Stimulated activated CD8-positive, alpha-beta memory T cell treated with anti-CD3 and anti-CD28 coated beads, Interleukin-15, amount 100 ng/mL, for 24 hours (primary cell): ENCODE data around the gene ATP6V0D1.
A peak's percentile ranks its signal among the peaks of the same experiment; 100 is the strongest.
"Not testable (repeated sequence)": the region's sequence is repeated elsewhere in the genome, so short reads cannot be mapped to it uniquely, and the experiment has no call there.

ENCODE experiments used
- DNase-seq: peaks from one replicate; pipeline ENCODE4 v3.0.0-alpha.2; 2020; ENCODE audit warnings: low read depth

ATP6V0D1 gene

DNA sequence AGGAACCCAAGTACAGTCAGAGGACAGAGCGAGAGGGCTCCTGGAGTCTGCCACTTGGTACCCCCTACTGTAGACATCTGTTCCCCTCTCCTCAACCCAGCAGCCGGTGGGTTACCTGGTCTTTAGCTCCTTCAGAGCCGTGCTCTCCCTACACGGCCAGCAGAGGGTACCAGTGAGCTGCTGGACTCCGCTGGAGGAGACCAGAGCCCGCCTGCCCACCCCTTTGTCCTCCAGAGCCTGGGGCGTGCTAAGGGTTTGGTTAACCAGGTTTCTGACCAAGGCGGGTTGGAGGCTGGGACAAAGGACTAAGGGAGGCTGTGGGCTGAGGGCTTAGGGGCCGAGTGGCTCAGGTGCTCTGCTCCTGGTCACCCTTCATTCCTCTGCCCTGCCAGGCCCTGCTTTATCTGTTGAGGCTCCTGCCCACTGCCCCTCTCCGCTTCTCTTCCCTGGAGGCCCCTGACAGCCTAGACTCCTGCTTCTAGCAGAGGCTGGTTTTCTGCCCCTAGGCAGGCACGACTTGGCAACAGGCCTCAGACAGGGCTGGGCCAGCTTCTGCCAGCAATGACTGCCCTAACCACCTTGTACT, 52.7 kb downstream of the ATP6V0D1 start:
- DNase-seq = no peak

DNA sequence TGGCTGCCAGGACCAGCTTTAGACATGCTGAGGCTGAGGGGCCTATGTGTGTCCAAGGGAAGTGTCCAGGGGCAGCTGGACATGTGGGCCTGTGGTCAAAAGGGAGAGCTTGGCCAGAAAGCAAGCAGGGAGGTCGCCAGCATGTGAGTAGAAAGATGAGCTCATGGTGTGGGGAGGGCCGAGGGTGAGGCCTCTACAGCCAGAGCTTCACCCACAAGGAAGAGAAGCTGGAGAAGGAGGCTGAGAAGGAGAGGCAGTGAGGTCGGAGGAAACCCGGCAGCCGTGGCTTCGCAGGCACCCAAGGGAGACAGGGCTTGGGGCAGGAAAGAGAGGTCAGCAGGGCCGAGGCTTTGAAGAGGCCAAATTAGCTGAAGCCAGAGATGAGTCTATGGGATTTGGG, 54.0 kb downstream of the ATP6V0D1 start:
- no peak for DNase-seq

DNA sequence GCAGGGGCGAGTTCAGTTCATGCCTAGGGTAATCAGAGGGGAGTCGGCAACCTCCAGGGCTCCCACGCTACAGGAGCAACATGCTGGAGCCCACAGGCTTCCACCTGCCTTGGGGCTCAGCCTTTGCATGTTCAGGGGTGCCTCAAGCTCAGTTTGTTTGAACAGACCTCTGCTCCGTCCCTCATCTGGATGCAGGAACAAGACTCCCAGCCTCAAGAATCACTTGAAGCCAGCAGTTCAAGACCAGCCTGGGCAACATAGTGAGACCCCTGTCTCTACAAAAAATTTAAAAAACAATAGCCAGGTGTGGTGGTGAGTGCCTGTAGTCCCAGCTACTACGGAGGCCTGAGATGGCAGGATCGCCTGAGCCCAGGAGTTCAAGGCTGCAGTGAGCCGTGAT, 54.9 kb downstream of the ATP6V0D1 start:
- no peak for DNase-seq

DNA sequence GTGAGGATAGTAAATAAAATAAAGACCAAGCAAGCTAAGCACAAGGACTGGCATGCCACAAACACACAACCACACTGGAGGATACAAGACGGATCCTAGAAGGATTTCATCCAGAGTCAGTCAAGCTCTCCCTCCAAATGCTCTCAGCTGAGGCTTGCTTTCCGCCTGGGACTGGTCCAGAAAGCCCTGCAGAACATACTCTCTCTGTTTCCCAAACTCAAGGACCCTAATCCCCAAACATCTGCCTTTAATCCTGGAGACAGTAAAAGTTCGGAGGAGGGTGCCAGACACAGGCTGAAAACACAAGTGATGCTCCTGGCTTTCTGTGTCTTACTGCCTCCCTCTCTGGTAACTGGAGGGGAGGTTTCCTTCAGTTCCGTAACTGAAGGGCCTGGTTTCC, 55.4 kb downstream of the ATP6V0D1 start:
- DNase-seq = no peak

DNA sequence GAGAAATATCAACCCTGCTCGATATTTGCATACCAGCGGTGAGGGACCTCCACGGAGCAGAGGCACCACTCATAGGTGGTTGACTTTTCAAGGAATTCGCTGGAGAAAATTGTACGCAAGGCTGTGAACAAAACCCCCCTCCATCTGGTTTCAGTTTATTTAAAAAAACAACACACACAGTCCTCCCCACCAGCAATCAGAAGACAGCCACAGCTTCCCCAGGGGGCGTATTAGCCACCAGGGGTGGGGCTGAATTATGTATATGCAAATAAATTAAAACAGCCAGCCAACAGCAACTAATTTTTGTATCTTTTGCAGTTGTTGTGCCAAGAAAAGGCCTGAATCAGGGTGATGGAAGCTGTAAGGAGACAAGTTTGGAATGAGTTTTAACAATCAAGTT, 55.9 kb downstream of the ATP6V0D1 start:
- no peak for DNase-seq

DNA sequence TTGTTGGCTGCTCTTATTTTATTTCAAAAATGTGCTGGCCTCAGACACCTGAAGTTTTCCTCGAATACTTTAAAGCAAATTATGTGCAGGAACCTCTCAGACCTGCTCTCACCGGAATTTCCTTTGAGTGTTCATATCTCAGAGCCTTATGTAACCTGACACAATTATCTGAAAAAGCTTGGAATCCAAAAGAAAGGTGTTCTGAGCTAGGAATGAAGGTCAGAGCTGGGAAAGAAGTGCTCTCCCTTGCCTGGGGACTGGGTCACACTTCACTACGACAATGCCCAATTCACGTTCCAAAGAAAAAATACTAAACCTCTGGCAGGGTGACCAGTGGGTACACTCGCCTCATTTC, 56.7 kb downstream of the ATP6V0D1 start:
- no peak for DNase-seq

DNA sequence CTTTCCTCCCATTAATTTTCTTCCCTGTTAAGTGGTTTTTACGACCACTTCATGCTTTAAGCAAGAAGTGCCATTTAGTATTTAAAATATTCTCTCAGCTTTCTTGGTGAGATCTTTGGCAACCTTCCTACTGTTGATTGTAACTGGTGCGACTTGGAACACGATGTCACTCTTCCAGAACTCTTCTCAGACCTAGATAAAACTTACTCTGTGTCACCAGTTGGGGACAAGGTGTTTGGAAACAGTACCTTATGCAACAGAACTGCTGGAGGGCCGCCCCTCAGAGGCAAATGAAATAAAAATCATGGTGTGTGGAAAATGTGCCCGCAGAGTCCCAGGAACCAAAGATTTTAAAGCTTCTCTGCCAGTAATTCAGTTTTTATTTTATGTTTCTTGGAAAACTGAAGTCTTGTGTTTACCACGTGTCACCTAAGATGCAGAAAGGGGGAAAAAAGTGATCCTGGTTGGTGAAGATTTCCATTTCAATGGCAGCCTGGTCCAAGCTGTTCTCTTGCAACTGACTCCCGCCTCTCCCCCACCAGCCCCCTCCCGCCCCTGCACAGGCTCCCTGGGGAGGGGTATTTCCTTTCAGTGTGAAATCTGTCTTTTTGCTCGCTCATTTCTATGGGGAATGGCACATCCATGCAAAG, 57.2 kb downstream of the ATP6V0D1 start:
- DNase-seq = no peak

DNA sequence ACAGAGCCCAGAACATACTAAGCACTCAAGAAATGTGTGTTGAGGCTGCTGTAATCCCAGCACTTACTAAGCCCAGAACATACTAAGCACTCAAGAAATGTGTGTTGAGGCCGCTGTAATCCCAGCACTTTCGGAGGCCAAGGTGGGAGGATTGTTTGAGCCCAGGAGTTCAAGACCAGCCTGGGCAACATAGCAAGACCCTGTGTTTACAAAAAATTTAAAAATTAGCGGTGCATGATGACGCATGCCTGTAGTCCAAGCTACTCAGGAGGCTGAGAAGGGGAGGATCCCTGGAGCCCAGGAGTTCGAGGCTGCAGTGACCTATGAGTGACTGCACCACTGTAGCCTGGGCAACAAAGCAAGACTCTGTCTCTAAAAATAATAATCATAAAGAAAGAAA, 57.9 kb downstream of the ATP6V0D1 start:
- no peak for DNase-seq

DNA sequence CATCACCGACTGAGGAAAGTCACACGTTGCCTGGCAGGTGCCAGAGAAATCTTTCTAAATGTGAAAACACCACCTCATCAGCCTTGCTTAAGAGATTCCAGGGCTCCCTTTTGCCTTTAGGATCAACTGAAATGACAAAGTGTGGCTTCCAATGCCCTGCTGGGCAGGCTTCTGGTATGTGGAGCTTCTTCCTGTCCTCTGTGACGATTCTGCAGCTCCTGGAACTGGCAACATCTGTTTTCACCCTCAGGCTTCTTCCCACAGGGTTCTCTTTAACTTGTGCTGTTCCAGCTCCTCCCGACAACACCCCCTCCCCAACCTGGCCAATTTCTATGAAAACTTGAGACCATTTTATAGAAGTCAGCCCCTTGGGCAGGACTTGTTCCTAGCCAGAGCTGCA, 59.9 kb downstream of the ATP6V0D1 start:
- DNase-seq = no peak

DNA sequence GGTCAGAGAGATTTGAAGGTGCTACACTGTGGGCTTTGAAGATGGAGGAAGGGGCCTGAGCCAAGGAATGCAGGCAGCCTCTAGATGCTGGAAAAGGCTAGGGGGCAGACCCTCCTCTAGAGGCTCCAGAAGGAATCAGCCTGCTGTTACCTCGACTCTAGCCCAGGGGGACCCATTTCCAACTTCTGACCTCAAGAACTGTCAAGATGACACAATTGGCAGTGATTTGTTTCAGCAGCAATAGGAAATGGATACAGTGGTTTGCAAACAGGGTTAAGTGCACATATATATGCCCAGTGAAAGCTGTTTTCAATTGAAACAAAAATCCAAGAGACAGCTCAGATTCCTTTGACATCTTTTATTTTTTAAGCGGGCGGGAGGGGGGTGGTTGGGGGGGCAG, 61.0 kb downstream of the ATP6V0D1 start:
- no peak for DNase-seq

DNA sequence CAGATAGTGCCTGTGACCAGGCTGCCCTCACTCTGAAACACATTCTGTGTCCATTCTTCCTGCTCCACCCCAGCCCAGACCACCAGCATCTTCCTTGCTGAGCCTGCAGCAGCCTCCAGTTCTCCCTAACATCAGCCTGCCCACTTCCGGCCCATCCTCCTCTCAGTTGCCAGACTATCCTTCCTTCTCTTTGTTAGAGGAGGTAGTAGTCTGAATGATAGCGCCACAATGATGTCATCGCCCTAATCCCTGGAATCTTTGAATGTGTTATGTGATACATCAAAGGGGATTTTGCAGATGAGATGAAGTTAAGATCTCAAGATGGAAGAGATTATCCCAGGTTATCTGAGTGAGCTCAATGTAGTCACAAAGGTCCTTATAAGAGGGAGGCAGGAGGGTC, 61.5 kb downstream of the ATP6V0D1 start:
- DNase-seq = no peak

DNA sequence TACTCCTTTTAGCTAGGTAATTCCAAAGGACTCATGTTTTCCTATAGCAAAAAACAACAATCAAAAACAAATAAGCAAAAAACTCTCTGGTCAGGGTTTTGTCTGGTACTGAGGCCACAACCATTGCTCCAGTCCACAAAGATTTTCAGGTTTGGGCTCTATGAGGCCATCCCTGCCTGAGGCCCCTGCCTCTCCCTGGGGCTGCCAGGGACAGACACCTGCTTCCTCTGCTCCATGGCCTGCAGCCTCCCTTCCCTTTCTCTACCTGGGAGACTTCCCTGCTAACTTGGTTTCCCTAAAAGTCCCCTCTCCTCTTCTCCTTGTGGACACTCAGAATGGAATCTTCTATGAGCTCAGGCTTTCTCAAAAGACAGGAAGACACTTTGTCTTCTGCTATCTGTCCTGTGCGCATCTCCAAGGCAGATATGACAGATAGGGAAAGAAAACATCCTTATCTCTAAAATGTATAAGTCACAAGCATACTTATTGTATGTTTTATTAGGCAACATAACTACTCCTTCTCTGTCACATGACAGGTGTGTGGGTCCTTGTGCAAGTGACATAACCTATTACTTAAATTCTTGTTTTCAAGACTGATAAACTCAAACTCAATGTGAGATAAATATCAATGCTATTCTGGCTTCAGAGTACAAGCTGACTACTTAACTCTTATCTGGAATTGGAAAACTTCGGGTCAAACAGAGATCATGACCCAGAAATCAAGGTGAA, 63.5 kb downstream of the ATP6V0D1 start:
- DNase-seq = no peak

DNA sequence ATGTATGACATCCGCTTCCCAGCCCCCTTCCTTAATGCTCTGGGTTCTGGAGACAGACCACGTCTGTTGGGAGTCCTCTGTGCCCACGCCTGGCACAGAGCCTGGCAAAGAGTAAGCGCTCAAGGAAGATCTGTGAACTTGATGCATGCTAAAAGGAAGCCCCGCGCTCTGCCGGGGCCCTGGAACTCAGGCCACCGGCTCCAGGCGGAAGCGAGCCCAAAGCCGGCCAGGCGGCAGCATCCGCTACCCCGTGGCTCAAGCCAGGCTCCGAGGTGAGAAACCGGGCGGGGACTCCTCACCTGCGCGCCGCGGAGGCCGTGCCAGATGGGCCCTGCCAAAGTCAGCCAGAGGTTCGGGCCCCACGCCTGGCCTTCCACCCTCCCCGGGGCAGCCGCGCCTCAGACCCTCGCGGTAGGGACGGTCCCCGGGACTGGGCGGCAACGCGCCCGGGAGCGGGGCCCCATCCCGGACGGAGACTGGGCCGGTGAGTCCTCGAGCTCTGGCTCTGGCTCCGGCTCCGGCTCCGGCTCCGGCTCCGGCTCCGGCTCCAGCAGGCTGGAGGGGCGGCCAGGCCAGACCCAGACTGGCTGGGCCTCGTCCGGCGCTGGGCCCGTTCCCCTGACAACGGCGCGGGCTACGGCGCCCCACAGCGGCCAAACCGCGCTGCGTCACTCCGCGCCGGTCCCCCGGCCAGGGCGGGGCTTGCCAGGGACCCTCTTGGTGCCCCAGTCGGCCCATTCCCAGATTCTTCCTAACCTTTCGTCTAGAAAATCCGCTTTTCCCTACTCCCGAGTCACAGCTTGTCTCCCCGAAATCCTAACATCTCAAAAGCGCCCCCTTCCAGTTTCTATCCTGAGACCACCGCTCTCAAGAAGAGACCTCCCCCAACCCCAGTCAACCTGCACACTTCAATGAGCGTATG, 64.8 kb downstream of the ATP6V0D1 start, which contains the start of gene ZDHHC1:
Gene ZDHHC1 (minus strand): TSS at position 606 of the 922 bp plus-strand sequence. CDS start 8,702 bp downstream, outside the sequence.
- DNase-seq = peak; percentile 32

DNA sequence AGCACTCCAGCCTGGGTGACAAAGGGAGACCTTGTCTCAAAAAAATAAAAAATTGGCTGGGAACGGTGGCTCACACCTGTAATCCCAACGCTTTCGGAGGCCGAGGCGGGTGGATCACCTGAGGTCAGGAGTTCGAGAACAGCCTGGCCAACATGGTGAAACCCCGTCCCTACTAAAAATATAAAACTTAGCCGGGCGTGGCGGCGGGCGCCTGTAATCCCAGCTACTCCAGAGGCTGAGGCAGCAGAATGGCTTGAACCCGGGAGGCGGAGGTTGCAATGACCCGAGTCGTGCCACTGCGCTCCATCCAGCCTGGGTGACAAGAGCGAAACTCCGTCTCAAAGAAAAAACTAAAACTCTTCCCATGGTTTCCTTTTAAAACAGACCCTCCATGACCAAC, 65.5 kb downstream of the ATP6V0D1 start:
- not testable (repeated sequence) for DNase-seq

DNA sequence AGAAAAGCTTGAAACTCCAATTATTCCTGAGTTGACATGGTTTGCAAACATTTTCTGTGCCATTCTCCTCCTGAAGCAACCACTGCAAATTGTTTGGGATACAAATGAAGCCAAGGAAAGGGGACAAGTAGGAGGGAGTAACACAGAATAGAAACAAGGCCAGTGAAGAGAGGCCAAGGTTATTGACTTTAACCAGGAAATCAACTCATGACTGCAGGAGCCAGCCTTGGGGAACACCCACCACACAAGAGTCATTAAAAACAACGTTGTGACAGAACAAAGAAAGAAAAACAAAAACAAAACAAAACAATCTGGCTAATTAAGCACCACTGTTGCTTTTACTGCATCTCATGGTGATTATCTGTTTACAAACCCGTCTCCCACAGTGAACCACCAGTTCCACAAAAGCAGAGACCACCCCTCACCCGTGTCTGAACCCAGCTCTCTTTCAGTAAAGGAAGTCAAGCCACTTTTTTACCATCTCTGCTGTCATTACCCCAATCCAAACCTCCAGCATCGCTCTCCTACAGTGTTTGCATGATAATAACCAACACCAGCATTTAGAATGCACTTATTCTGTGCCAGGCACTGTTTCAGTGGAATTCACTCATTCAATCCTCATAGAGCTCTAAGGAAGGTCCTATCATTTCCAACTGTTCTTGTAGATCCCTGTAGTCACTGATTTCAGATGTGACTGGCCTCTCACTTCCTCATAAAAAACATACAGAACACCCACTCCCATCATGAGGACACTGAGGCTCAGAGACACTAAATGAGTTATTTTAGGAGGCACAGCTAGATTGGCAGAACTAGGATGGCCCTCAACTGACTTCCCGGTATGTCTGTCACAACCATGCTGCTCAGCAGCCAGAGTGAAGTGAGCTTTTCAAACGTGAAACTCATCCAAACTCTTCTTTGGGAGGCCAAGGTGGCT, 66.7 kb downstream of the ATP6V0D1 start:
- no peak for DNase-seq

DNA sequence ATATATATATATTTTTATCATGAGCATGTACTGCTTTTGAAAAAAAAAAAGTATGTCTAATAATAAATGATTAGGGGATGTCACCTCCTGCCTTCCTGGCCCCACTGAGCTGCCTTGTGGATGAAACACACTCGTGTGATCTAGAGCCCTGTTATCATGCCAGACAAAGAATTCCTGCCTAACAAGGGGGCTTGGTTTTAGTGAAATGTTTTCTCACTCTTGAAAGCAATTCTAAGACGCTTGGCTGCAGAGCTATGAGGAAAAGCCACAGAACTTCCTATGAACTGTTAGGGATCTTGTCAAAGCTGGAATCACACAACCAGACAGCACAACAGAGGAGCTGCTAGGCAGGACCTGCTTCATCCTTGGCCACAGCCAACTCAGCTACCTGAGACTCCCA, 68.7 kb downstream of the ATP6V0D1 start:
- DNase-seq = no peak

DNA sequence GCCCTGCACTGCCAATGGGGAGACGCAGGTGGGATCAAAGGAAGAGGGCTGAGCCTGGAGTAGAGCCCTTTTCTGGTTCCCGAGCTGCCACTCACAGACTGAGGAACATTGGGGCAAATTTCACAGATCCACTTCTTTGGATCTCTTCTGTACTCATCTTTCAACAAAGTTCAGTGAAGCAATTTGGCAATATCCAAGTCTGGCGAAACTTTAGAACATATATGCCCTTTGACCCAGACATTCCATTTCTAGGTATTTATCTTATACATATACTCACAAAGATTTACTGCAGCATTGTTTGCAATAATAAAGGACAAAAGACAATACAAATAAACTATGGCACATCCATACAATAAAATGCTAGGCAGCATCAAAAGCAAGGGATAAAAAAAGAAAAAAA, 69.6 kb downstream of the ATP6V0D1 start:
- DNase-seq = no peak

DNA sequence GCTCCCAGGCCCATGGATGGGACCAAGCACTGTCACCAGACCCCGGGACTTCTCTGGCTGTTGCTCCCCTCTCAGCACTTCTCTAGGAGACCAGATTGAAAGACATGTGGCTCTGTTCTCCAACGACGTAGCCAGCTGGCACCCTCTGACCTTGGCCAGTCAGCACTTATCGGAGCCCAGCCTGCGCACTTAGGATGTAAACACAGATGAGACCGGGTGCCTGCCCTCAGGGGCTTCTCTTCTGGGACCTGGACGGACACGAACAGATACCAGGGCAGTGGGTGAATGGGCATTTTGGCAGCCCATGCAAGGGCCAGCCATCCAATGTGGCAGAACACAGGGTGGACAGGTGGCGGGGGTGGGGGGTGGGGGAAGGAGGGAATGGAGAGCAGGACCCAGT, 71.3 kb downstream of the ATP6V0D1 start:
- DNase-seq = no peak

DNA sequence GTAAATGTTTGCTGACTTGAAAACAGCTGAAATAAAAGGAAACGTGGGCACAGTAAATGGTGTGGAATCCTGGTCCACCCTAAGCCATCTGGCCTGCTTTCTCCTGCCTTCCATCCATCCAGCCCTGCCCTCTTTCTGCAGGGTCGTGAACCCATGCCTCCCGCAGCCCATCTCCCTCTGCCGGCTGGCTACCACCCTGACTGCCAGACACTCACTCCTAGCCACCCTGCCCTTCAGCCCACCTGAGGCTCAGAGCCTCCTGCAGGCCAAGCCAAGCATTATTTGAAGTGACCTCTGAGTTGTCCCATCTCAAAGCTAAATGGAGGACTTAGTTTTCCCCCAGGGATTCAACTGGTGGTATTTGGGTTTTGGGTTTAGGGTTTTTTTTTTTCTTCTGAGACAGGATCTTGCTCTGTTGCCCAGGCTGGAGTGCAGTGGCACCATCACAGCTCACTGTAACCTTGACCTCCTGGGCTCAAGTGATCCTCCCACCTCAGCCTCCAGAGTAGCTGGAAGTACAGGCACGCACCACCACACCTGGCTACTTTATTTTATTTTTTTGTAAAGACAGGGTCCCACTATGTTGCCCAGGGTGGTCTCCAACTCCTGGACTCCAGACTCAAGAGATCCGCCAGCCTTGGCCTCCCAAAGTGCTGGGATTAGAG, 73.0 kb downstream of the ATP6V0D1 start:
- DNase-seq = no peak

DNA sequence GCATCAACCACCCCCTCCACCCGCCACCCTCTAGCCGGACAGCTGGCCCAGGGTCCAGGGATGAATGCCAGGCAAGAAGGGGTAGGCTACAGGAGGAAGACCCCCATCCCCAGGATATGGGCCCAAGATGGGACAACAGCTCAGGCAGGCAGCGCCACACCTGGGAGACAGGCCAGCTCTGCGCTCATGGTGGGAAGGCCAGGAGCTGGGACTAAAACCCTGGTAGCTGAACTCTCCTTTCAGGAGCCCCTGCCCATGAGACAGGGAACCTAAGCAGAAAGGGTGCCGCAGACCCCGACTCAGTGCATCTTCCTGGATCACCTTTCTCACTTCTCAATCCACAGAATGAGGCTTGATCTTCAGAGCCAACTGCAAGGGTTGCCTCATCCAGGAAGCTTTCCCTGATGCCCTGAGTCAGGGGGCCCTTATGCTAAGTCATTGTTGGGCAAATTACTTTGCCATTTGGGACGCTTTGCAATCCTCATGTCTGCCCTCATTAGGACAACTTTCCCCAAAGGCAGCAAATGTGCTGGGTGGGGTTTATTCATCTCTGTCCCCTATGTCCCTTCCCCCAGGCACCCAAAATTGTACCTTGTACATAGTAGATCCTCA, 73.7 kb downstream of the ATP6V0D1 start:
- DNase-seq = no peak
